ENCODE measurements around the gene MEIOC.
A peak's percentile ranks its signal among the peaks of the same experiment; 100 is the strongest.
"Not testable (repeated sequence)": the region's sequence is repeated elsewhere in the genome, so short reads cannot be mapped to it uniquely, and the experiment has no call there.

MEIOC gene

GRCh38 chr17:44655983-44656710 is at the start of gene MEIOC:
TSS of gene MEIOC (plus strand) at chr17:44656468. CDS start at chr17:44656614, 146 bp downstream.
- no peak for DNase-seq (ENCODE audit: low spot score)

- no peak for DNase-seq (ENCODE audit: low spot score)
Measured at GRCh38 chr17:44606658-44607057, 49.6 kb upstream of the MEIOC start.

DNA sequence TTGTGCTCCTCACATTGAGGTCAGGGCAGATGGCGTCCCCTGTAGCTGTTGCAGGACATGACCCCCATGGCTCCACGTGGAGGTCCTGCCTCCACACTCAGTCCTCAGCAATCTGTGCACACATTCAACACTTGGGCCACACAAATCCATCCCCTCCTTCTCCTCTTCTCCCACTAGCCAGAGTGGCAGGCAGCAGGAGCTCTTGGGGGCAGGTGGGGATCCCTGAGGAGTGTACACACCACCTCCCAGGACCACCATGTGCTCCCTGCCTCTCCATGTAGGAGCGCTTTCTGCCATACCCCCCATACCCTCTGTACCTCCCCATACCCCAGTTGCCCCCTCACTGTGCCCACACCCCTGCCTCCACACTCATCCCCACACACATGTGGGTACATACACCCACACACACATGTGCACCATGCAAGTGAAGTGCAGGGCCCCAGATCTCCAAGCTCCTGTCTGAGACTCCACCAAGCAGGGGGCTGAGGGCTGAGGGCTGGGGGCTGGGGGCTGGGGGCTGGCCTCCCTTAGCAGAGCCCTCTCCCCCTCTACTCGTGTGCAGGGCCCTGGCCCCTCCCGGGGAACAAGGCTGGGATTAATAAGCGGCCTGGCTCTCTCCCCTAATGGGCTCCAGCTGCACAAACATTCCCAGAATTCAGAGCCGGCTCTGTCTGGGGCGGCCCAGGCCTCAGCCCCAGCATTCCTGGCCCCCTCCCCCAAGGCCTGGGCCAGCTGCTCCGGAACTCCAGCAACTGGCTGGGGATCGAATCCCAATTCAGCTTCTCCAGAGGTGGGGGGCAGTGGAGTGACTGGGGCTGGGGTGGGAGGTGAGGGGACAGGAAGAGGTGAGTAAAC is 48.2 kb upstream of the MEIOC start:
- DNase-seq (ENCODE audit: low spot score), result peak; percentile 79

DNA sequence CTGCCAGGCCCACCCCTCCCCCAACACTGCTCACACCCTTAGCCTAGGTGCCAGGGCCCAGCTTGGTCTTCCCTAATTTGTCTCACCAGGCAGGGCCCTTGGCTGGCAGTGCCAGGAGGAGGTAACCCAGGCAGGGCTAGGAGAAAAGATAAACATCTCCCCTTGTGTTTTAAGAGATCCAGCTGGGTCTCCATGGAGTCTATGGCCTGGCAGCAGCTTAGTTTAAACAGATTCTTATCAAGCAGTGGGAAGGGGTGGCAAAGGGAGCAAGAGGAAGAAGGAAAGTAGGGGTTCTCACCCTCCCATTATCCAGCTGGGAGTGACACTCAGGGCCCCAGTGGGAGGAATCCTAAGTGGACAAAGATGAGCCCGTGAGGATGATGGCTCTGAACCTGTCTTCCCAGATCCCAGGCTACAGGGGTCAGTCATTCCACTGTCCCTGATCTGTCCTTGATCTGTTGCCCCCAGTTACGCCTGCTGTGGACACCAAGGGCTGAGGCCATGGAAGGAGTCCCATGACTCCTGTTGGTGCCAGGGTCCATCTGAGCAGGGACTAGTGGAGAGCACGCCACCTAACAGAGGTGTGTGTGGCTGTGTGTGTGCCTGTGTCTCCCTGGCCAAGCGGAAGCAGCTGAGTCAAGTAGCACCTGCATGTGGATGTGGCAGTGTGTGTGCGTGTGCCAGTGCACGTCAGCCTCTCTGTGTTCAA is 47.4 kb upstream of the MEIOC start:
- no peak for DNase-seq (ENCODE audit: low spot score)

DNA sequence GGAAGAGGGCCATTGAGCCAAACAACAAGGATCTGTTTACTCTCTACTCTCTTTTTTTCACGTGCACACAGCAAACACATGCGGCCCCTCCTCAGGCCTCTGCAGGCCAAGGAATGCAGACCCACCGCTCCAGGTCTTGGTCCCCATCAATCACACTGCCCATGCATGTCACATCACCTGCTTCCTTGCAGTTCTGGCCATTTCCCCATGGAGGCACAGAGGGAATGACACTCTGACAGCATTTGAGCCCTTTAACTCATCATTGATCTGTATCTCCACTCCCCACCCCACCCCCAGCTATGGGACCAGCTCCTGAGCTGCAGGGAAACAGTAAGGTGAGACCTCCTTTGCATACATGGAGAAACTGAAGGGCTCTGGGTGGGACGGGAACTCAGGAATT is 45.9 kb upstream of the MEIOC start:
- no peak for DNase-seq (ENCODE audit: low spot score)

DNA sequence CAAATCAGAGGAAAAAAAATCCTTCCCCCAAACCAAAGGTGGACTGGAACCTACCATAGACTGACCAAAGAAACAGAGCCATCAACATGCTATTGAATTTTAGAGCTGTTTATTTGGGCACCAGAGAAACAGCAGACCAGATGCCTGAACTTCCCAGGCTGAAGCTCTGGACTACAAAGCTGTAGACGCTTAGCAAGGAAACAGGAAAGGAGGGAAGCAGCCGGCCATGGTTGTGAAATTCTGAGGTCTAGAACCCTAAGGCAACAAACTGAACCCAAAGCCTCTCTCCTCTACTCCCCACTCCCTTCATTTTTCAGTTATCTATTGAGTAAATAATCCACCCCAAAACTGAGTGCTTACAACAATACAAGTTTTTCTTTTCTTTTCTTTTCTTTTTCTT is 45.4 kb upstream of the MEIOC start:
- DNase-seq (ENCODE audit: low spot score), result no peak

GRCh38 chr17:44614862-44615261 is 41.4 kb upstream of the MEIOC start:
- no peak for DNase-seq (ENCODE audit: low spot score)

- not testable (repeated sequence) for DNase-seq (ENCODE audit: low spot score)
Measured at GRCh38 chr17:44618652-44619051, 37.6 kb upstream of the MEIOC start.

GRCh38 chr17:44623070-44623725 is 33.1 kb upstream of the MEIOC start:
- DNase-seq (ENCODE audit: low spot score), result no peak

GRCh38 chr17:44627513-44628242 is 28.6 kb upstream of the MEIOC start:
- no peak for DNase-seq (ENCODE audit: low spot score)

- DNase-seq (ENCODE audit: low spot score), result peak; percentile 73
Measured at GRCh38 chr17:44628243-44629188, 27.8 kb upstream of the MEIOC start.

DNA sequence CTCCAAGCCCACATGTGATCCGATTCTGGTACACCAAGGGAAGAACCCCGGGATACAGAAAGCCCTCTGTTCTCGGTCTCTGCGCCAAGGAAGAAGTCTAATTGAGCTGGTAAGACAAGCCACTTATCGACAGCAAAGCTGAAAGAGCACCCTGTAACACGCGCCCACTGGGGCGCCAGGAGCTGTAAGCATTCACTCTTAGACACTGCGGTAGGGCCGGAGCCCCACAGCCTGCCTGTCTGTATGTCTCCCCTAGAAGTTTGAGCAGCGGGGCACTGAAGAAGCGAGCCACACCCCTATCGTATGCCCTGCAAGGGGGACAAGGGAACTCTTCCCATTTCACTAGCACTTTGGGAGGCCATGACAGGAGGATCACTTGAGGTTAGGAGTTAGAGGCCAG is 27.0 kb upstream of the MEIOC start:
- DNase-seq (ENCODE audit: low spot score), result no peak

DNA sequence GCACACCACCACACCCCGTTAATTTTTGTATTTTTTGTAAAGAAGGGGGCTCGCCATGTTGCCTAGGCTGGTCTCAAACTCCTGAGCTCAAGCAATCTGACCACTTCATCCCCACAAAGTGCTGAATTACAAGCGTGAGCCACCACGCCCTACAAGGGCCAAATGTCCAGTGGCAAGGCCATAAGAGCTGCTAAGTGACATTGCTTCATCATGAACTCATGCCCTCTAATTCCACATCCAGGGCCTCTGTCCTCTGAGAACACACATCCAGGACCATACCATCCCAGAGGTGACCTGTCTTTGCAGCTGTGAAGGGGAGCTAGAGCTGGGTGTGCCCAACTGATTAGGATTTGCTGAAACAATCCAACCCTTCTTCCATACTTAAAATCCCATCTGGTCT is 25.6 kb upstream of the MEIOC start:
- DNase-seq (ENCODE audit: low spot score), result no peak

GRCh38 chr17:44633998-44634397 is 22.3 kb upstream of the MEIOC start:
- no peak for DNase-seq (ENCODE audit: low spot score)

GRCh38 chr17:44634401-44634800 is 21.9 kb upstream of the MEIOC start:
- not testable (repeated sequence) for DNase-seq (ENCODE audit: low spot score)

- DNase-seq (ENCODE audit: low spot score), result no peak
Measured at GRCh38 chr17:44636562-44636961, 19.7 kb upstream of the MEIOC start.

DNA sequence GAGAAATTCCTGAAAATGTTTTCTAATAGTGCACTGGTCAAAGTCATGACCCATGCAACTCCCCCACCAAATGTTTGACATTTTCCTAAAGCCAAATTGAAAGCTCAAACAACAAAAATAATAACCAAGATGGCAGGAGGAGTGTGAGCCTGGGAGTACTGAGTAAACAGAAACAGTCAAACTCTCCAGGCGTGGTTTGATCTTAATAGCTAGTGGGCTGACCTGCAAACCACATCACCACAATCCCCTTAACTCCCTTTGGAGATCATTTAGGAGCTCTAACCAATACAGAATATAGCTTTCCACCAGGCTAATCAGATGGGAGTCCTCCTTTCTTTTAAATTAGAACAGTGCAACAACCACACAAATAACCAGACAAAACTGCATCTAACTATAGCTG is 19.2 kb upstream of the MEIOC start:
- no peak for DNase-seq (ENCODE audit: low spot score)

DNA sequence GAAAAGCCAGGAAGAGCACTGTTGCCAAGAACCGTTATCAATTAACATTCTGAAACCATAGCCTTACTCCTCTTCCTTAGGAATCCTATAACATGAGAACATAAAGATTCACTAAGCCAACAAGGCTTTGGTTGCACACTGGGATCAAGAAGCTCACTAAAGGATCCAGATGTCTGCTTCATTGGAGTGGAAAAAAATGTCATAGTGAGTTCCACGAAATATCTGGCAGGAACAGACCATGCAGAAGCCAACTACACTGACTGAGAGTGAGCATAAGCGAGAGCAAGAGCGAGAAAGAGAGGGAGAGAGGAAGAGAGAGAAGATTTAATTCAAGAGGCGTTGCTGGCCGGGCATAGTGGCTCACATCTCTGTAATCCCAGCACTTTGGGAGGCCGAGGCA is 13.4 kb upstream of the MEIOC start:
- DNase-seq (ENCODE audit: low spot score), result peak; percentile 72

DNA sequence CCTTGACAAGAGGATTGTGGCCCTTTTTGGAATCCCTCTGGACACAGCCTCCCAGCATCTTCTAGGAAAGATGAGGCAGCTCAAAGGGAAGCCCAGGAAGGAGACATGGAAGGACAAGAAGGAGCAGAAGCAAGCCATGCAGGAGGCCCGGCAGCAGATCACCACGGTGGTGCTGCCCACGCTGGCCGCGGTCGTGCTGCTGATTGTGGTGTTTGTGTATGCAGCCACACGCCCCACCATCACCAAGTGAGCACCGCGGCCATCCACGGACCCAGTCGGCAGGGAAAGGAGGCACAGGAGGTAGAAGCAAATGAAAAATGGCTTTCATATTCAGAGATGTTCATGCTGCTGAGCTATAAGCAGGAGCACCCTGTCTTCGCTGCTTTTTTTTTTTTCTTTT is 10.9 kb upstream of the MEIOC start:
- DNase-seq (ENCODE audit: low spot score), result no peak

DNA sequence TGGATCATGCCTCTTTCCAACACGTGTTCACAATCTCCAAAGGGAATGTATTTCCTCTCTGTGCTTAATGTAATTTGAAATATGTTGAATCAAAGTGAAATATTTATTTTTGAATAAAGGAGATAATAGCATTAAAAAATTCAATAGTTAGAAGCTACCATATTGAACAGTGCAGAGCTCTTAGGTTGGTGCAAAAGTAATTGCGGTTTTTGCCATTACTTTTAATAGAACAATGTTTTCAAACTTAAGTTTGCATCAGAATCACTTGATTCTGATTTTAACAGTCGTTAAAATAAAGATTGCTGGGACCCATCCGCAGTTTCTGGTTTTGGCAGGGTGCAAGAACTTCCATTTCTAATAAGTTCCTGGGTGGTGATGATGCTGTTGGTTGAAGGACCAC is 10.0 kb upstream of the MEIOC start:
- DNase-seq (ENCODE audit: low spot score), result no peak
